Left forelimb (tissue), 1 donor: ENCODE results near the gene GLT1D1.
"Not testable (repeated sequence)": the region's sequence is repeated elsewhere in the genome, so short reads cannot be mapped to it uniquely, and the experiment has no call there.

Experiments
- DNase-seq: peaks from one replicate; pipeline ENCODE4 v3.0.0-alpha.2; 2018; ENCODE audit warnings: low spot score

GLT1D1 gene

GRCh38 chr12:128820723-128821432, 32.4 kb upstream of the GLT1D1 start:
- no peak for DNase-seq

DNA sequence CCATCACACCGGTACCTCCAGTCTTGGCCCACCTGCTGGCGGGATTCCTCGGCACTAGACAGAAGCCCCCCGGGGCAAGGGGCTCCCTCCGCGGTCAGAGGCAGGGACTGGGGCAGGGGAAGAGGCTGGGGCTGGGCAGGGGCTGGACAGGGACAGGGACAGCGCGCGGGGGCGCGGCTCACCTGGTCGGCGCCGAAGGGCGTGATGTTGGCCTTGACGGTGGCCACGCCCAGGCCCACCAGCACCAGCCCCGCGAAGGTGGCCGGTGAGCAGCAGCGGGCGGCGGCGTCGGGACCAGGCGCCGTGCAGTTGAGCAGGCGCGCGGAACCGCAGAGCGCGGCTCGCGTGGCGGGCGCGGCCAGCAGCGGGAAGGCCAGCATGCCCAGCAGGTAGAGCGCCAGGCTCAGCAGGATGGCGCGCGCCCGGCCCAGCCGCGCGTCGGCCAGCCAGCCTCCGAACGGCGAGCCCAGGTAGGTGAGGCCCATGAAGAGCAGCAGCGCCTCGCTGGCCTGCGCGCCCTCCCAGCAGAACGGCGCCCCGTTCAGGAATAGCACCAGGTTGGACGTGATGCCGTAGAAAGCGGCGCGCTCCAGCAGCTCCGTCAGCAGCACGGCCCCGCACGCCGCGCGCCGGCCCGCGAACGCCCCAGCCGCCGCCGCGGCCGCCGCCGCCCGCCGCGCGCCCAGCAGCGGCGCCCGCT, 29.9 kb upstream of the GLT1D1 start:
- DNase-seq = no peak

DNA sequence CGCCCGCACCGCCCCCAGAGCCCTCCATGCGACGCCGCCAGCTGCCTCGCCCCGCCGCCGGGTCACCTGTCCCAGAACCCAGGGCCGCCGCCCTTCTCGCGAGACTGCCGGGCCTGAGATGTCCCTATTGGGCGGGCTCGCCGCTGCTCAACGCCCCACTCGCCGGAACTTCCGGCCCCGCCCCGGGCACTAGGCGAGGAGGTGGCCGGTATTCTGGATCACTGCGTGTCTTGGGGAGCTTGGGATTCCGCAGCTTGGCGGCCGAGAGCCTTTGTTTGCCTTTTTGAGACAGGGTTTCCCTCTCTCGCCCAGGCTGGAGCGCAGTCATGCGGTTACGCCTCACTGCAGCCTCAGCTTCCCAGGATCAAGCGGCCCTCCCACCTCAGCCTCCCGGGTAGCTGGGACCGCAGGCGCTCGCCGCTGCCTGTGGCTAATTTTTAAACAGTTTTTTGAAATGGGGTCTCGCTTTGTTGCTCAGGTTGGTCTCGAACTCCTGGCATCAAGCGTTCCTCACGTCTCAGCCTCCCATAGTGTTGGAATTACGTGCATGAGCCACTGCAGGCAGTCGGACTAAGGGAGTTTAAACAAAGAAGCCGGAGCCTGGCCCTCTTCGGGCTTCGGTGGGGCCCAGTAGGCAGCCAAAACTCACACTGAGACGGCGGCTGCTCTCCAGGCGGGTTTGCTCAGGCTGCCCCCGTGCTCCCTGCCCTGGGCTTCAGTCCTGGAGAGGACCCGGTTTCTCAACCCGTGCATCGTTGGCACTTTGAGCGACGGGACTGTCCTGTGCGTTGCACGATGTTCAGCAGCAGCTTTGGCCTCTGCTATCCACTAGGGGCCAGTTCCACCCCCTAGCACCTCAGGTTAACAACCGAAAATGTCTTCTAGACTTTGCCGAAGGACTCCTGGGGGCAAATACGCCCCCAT, 29.1 kb upstream of the GLT1D1 start, which contains the start of gene SLC15A4:
TSS of gene SLC15A4 (minus strand) at position 43 of the 924 bp plus-strand sequence. CDS start at position 28, 15 bp downstream.
- DNase-seq = peak; percentile 96

GRCh38 chr12:128825835-128826234, 27.4 kb upstream of the GLT1D1 start:
- no peak for DNase-seq

DNA sequence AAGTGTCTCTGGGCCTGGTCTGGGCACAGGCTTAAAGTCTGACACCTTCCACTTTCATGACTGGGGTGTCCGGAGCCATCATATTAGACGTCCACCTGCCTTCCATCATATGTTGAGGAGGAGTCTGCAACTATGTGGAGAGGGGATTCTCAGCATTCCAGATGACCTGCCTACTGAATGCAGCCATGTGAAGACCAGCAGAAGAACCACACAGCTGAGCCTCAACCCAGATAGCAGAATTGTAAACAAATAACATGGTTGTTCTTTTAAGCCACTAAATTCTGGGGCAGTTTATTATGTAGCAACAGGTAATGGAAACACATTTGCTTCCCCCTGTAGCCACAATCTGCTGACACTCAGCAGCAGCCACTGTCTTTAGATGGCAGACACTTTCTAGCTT, 25.6 kb upstream of the GLT1D1 start:
- DNase-seq = no peak

DNA sequence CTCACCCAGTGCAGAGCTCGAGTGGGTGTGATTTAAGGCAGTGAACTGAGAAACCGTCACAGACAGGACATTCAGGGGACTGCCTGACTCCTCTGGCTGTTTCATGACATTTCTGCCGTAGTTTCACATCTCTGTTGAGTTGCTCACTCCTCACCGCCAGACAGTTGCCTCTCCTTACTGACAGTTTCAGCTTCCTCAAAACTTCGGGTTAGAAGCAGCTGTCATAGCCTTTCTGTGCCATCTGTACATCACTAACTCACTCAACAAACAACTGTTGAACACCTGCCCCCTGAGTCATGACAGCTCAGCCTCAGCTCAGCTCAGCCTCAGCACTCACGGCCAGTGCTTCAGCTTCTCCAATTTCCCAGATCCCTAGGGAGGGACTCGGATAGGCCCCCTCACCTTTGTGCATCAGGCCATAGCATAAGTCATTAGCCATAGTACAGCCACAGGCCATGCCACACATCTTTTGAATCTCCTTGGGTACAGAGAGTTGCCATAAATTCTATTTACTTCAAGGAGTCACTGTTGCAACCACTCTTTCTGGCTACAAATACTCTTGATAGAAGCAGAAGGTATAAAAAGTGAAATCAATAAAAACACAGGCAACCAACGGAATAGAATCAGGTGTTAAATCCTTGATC, 23.3 kb upstream of the GLT1D1 start:
- no peak for DNase-seq

DNA sequence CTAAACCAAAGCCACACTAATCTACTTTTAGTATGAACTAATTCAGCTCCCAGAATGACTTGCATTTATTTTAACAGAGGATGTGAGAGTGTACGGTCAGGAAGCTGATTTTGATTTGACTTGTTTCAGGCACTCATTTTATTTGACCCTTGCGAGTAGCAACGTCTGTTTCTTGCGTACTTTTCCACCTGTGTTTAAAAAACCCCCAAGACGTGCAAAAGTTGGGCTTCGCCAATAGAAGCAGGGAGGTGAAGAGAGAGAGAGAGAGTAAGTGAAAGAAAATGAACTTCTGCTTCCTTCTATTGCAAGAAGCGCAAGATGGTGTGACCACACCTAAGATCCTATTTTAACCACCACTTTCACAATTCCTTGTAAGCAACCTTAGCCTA, 22.8 kb upstream of the GLT1D1 start:
- no peak for DNase-seq

DNA sequence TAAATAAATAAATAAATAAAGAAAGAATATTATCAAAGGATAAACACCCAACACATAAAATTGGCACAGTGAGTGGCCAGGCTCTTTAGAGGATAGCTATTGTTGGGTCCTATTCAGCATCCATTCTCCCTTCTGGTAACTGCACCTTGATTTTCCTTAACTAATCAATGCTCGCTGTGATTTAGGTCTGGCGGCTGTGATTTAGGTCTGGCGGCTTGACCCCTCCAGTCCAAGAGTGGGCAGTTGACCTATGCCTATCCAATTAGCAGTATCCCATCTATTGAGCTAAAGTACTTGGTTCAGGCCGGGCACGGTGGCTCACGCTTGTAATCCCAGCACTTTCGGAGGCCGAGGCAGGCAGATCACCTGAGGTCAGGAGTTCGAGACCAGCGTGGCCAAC, 19.9 kb upstream of the GLT1D1 start:
- DNase-seq = no peak

GRCh38 chr12:128839885-128840284, 13.4 kb upstream of the GLT1D1 start:
- not testable (repeated sequence) for DNase-seq

DNA sequence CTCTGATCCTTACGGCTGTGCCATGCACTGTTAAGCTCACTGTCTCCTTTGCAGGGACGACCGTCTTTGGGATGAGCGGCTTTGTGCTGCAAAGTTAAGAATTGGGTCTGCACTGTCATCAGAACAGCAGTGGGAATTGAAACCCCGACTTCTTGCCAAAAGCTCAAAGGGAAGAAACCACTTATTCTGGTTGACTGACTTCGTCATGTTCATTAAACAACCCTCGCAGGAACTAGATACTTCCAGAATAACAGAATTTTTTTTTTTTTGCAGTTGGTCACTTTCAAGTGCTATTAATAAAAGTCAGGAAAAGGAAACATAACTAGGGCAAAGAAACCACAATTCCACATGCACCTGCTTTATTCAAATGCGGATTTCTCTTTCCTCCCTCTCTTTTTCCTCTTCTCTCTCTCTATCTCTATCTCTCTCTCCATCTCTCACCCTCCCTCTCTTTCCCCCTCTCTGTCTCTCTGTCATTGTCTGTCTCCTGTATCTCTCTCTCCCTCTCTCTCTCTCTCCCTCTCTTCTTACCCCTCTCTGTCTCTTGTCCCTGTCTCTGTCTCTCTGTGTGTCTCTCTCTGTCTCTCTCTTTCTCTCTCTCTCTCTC, 12.3 kb upstream of the GLT1D1 start:
- DNase-seq = no peak

GRCh38 chr12:128842579-128842978, 10.7 kb upstream of the GLT1D1 start:
- no peak for DNase-seq

- DNase-seq = no peak
Measured at GRCh38 chr12:128843538-128843937, 9.7 kb upstream of the GLT1D1 start.

DNA sequence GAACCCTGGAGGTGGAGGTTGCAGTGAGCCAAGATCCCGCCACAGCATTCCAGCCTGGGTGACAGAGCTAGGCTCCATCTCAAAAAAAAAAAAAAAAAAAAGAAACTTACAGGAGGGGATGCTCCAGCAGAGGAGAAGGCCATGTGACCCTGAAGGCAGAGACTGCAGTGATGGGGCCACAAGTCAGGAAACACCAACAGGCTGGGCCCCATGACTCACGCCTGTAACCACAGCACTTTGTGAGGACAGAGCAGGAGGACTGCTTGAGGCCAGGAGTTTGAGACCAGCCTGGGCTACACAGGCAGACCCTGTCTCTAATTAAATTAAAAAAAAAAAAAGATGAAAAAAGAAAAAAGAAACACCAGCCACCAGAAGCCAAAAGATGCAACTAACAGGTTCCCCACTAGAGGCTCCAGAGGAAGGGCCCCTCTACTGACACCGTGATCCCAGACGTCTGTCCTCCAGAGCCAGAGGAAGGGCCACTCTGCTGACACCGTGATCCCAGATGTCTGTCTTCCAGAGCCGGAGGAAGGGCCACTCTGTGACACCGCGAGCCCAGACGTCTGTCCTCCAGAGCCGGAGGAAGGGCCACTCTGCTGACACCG, 9.1 kb upstream of the GLT1D1 start:
- no peak for DNase-seq

GRCh38 chr12:128846671-128847070, 6.6 kb upstream of the GLT1D1 start:
- not testable (repeated sequence) for DNase-seq

- no peak for DNase-seq
Measured at GRCh38 chr12:128848371-128848770, 4.9 kb upstream of the GLT1D1 start.

- DNase-seq = not testable (repeated sequence)
Measured at GRCh38 chr12:128849806-128850205, 3.5 kb upstream of the GLT1D1 start.

DNA sequence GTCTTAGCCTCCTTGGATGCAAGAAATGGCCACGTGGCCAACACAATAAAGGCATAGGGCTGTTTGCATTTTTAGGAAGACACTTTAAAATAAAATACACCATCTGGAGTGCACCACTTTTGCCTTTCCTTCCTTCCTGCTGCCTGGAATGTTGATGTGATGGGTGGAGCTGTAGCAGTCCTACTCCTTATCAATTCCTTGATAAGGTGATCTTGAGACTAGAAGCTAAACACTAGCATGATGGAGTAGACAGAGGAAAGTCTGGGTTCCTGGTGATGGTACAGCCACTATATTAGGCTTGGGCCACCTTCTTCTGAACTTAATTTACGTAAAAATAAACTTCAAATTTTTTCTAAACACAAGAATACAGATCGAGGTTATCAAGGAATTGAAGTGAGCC, 2.9 kb upstream of the GLT1D1 start:
- DNase-seq = no peak

DNA sequence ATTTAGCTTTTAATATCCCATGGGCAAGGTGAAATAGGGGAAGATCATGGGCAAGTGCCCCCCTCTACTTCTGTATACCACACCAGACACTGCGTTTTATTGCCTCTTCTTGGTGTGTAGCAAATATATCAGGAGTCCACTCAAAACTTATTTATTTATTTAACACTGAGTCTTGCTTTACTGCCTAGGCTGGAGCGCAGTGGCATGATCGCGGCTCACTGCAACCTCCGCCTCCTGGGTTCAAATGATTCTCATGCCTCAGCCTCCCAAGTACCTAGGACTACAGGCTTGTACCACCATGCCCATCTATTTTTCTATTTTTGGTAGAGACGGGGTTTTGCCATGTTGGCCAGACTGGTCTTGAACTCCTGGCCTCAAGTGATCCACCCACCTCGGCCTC, 1.8 kb upstream of the GLT1D1 start:
- not testable (repeated sequence) for DNase-seq

DNA sequence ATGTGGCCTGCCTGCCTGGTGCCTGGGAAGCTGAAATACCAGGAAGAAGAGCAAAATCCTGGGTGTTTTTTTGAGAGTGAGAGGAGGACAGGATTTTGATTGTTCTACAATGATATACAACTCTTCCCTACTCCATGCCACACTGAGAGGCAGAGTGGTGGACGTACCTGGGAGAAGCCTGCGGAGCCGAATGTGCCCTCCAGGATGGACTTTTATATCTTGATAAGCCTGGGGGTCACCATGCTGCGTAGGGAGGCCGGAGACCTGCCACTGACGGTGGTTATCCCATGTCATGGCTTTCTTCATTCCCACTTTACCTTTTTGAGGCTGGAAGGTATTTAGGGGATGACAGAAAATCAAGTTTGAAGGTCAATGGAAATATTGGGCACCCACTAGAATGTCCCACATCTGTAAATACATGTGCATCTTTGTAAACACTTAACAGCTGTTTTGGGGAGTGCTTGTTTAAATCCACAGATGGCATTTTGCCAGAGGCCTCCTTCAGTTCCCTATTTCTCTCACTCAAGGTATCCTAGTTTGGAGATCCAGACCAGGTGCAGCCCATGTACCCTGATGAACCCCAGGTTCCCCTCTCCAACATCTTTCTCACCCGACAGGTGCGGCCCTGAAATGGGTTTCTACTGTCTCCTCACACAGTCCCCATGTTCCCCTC, 1.1 kb upstream of the GLT1D1 start:
- no peak for DNase-seq

DNA sequence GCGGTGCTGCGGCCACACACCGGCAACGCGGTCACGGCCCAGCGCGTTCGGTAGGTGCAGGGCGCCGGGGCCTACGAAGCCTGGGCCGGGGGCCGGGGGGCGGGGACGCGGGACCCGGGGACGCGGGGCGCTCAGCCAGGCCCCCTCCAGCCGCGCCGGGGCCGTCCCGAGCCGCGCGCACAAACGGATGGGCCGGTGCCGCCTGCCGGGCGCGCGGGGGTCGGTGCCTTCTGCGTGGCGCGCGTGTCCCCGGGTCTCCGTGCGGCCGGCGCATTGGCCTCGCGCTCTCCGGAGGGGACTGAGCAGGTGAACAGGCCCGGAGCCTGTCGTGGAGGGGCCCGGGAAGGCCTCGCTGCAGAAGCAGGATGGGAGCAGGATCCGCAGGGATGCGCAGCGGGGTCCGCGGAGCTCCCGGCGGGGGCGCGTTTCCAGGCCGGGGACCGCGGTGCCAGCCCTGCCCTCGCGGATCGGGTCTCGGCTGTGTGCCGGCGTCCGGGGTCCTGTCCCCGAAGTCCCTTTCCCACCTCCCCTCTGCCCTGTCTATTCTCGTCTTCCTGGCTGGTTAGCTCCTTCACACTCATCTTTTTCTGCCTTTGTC, 421 bp downstream of the GLT1D1 start:
- no peak for DNase-seq
